Tibial nerve (tissue), 4 donors: ENCODE measurements around the gene NKX2-2. TPM values are rescaled to one million over a fixed set of nuclear protein-coding genes. Genes with fewer than 3 reads are reported as not detected.

Experiments
- DNase-seq, 2 donors: peaks; one replicate each; pipeline ENCODE4 v3.0.0-alpha.2; 2019; ENCODE audit warnings: low spot score in 2 of 2
- H3K27ac ChIP-seq, 4 donors: fragments of 200-600 bp; sonication (generic) in 3 of 4; one replicate each; pipeline ENCODE4 v1.5.1; 2017 to 2019; ENCODE audit warnings: mild to moderate bottlenecking in 1 of 4
- H3K27me3 ChIP-seq, 2 donors: fragments of 200-600 bp; sonication (generic) in 1 of 2; one replicate each; pipeline versions ENCODE4 v1.5.1 to v1.6.0; 2017 to 2019
- H3K36me3 ChIP-seq, 3 donors: fragments of 200-600 bp; sonication (generic); one replicate each; pipeline ENCODE4 v1.5.1; 2018 to 2019
- H3K4me1 ChIP-seq, 4 donors: fragments of 200-600 bp; sonication (generic) in 3 of 4; one replicate each; pipeline ENCODE4 v1.5.1; 2017 to 2019
- H3K4me3 ChIP-seq, 4 donors: fragments of 200-600 bp; sonication (generic) in 3 of 4; one replicate each; pipeline ENCODE4 v1.5.1; 2017 to 2019; ENCODE audit warnings: mild to moderate bottlenecking in 1 of 4, moderate library complexity in 1 of 4
- H3K9me3 ChIP-seq, 4 donors: fragments of 200-600 bp; sonication (generic) in 3 of 4; one replicate each; pipeline ENCODE4 v1.5.1; 2017 to 2019
- EP300 ChIP-seq, 2 donors: sonication (generic); formaldehyde crosslinking; IDR thresholded peaks; one replicate each; pipeline ENCODE4 v1.6.1; 2017; ENCODE audit warnings: antibody characterized with exemption in 2 of 2, mild to moderate bottlenecking in 1 of 2
- POLR2A ChIP-seq, 2 donors: fragments of 450-650 bp; IDR thresholded peaks; one replicate each; pipeline ENCODE4 v1.6.1; 2017; ENCODE audit warnings: antibody characterized with exemption in 2 of 2, mild to moderate bottlenecking in 2 of 2, moderate library complexity in 2 of 2
- WGBS, 2 donors: methylation state at CpG; one replicate each; pipeline ENCODE4 v1.1.5; 2018; 5-methylcytosine and 5-hydroxymethylcytosine counted together
- total RNA-seq, 4 donors: library from RNA; depleted of rRNA; stranded (reverse); fragments of >200 nt; gene quantifications; one replicate each; pipeline ENCODE4 v1.1.0, GENCODE V29; 2016
- TF ChIP-seq, protein P1 (sequence below), 5 experiments: fragments of 200-600 bp in 3 of 5; fragments of 450-650 bp in 2 of 5; sonication (generic) in 3 of 5; IDR thresholded peaks; one replicate each; pipeline ENCODE4 v1.5.1; 2016 to 2019; ENCODE audit warnings: antibody characterized with exemption in 5 of 5, mild to moderate bottlenecking in 3 of 5, moderate library complexity in 2 of 5

The NKX2-2 gene
- total RNA-seq, 4 donors from 2014 or later = not detected

DNA sequence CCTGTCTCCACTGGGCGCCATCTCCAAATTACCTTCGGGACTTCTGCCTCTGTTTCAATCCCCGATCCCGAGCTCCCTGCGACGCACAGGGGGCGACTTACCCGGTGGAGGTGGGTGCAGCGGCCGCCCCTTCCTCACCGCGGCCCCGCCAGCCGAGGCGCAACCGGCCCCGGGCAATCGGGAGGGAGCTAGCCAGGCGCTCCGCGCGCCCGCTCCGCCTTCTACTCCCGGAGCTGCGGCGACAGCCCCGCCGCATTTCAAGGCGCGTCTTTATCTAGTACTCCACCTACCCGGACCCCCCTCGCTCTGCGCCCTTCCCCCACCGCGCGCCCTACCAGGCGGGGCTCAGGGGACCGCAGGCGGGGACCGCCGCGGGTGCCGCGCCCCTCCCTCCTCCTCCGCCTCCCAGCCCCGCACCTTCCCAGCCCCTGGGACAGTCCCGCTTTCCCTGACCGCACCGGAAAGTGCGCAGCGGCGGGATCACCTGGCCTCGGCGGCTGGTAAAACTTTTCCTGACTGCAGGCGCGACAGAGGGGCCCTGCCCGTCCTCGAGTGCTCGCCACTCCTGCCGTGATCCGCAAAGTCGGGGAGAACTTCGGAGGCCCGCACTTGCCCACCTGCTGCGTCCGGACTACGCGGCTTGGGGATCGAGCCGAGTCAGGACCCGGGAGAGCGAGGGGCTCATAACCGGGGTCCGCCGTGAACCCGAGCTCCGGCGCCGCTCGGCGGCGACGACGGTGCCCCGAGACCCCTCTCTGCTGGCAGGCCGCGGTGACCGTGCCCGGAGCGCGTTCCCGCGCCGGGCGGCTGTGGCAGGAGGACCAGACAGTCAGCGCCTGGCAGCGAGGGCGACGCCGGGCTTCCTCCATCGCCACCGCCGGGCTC is 8.0 kb upstream of the NKX2-2 start:
- Histone ChIP-seq H3K27me3 (peaks cover 0 to 95% of the 10 kb centered on the region in 2 donors), H3K9me3 (no peaks in the 10 kb centered on the region), H3K27ac (no peak overlapping the region), H3K4me1 (peaks cover 0 to 42% (median 0%) of the 10 kb centered on the region in 4 donors), H3K4me3 (peak overlapping the region in 1 of 4 donors; percentile 18), H3K36me3 (no peaks in the 10 kb centered on the region)
- 1 to 2% methylated on average over 74 to 78 of the region's 104 CpGs for whole genome bisulfite sequencing, 2 donors
- TF ChIP-seq, protein P1, sequence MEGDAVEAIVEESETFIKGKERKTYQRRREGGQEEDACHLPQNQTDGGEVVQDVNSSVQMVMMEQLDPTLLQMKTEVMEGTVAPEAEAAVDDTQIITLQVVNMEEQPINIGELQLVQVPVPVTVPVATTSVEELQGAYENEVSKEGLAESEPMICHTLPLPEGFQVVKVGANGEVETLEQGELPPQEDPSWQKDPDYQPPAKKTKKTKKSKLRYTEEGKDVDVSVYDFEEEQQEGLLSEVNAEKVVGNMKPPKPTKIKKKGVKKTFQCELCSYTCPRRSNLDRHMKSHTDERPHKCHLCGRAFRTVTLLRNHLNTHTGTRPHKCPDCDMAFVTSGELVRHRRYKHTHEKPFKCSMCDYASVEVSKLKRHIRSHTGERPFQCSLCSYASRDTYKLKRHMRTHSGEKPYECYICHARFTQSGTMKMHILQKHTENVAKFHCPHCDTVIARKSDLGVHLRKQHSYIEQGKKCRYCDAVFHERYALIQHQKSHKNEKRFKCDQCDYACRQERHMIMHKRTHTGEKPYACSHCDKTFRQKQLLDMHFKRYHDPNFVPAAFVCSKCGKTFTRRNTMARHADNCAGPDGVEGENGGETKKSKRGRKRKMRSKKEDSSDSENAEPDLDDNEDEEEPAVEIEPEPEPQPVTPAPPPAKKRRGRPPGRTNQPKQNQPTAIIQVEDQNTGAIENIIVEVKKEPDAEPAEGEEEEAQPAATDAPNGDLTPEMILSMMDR (IDR thresholded peaks at IDR 0.05) = no peak
- TF ChIP-seq POLR2A (IDR thresholded peaks at IDR 0.05) (no peak), EP300 (IDR thresholded peaks at IDR 0.05) (no peak)
- no peak for DNase-seq

- peaks cover 0 to 50% (median under 1%) of the 10 kb centered on the region in 4 donors for H3K4me1 ChIP-seq
Measured at GRCh38 chr20:21520702-21521595, 7.1 kb upstream of the NKX2-2 start.

GRCh38 chr20:21519136-21519584 is 5.3 kb upstream of the NKX2-2 start:
- Histone ChIP-seq H3K9me3 (no peaks in the 10 kb centered on the region), H3K27ac (no peak overlapping the region), H3K27me3 (peaks cover 6 to 97% of the 10 kb centered on the region in 2 donors), H3K4me1 (peaks cover 0 to 68% (median 12%) of the 10 kb centered on the region in 4 donors), H3K4me3 (no peak overlapping the region), H3K36me3 (no peaks in the 10 kb centered on the region)
- no peak for DNase-seq
- WGBS, 2 donors = 3% methylated on average over 14 of the region's 14 CpGs
- TF ChIP-seq EP300 (IDR thresholded peaks at IDR 0.05) (no peak), POLR2A (IDR thresholded peaks at IDR 0.05) (no peak)
- TF ChIP-seq, protein P1 (IDR thresholded peaks at IDR 0.05) = no peak

More at GRCh38 chr20:21520702-21521595, 7.1 kb upstream of the NKX2-2 start:
- 0 to 3% methylated on average over 51 to 53 of the region's 53 CpGs for WGBS, 2 donors
- Histone ChIP-seq H3K9me3 (no peaks in the 10 kb centered on the region), H3K27me3 (peaks cover 2 to 96% of the 10 kb centered on the region in 2 donors), H3K27ac (no peak overlapping the region), H3K36me3 (no peaks in the 10 kb centered on the region), H3K4me3 (no peak overlapping the region)
- no peak for DNase-seq
- TF ChIP-seq EP300 (IDR thresholded peaks at IDR 0.05) = no peak
- no peak for TF ChIP-seq POLR2A (IDR thresholded peaks at IDR 0.05)
- TF ChIP-seq, protein P1 (IDR thresholded peaks at IDR 0.05) = no peak

DNA sequence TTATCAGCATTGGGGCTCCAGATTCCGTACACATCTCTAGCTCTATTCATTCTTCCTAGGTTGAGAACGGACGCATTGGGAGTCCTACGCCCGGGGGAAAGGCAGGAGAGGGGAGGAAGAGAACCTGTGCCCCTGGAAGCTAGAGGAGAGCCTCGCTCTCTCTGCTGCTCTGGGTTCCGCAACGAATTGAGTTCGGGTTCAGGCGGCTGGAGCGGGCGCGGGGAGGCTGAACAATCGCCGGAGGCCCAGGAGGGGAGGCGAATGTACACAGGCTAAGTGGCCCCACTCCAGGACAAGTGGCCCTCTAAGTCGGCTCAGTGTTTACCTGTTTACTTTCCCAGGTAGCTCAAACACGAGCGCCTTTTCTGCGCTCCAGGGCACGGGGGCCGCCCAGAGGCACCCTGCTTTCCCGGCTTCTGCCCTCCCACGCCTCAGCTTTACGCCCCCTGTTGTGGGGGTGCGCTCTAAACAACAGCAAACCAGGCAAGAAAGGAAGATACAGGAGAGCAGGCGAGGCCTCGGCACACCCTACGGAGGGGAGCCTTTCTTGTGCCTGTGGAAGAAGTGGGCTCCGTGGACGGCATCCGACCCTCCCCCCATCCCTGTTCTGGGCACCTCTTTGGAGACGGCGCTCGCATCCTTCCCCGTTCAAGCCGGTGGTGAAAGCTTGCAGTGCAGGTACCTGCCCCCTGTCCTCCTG is 4.6 kb upstream of the NKX2-2 start:
- Histone ChIP-seq H3K4me3 (no peak overlapping the region), H3K4me1 (peaks cover 0 to 75% (median 19%) of the 10 kb centered on the region in 4 donors), H3K9me3 (no peaks in the 10 kb centered on the region), H3K36me3 (no peaks in the 10 kb centered on the region), H3K27ac (no peak overlapping the region), H3K27me3 (peaks cover 7 to 97% of the 10 kb centered on the region in 2 donors)
- TF ChIP-seq POLR2A (IDR thresholded peaks at IDR 0.05) (no peak), EP300 (IDR thresholded peaks at IDR 0.05) (no peak)
- TF ChIP-seq, protein P1 (IDR thresholded peaks at IDR 0.05) = no peak
- DNase-seq = no peak
- WGBS, 2 donors = 1% methylated on average over 26 to 27 of the region's 37 CpGs
